COR-L47 (cell line): Measurements from ENCODE around the gene ILRUN.
"Not testable (repeated sequence)": the region's sequence is repeated elsewhere in the genome, so short reads cannot be mapped to it uniquely, and the experiment has no call there.

Source experiments
- DNase-seq: peaks from one replicate; lab custom pipeline; 2025; lab: John Stamatoyannopoulos, UW

ILRUN gene

DNA sequence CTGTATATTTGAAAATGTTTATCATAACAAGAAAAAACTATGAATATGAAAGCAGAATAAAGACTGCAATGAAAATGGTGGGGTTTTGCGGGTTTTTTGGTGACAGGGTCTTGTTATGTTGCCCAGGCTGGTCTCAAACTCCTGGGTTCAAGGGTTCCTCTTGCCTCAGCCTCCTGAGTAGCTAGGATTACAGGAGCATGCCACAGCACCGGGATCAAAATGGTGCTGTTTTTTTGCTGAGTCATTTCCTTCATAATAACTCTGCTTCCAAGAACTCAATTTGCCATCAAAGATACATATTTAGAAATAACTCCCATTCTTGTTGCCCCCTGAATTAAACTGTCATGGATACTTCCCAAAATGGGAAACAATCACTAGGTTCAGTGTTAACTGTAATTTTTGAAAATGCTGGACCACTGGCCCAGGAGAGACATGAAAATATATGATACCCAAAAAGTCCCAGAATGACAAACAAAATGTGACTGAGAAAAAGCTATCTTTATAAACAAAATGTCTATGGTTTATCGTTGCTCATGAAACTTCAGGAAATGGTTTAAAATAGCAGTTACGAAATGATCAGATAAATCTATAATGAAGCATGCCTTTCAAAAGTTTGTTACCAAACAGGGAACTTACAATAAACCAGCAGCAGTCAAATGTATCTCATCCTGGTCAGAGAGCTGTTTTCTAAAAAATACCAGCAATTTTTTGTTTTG, 32.2 kb downstream of the ILRUN start:
- DNase-seq, result no peak

DNA sequence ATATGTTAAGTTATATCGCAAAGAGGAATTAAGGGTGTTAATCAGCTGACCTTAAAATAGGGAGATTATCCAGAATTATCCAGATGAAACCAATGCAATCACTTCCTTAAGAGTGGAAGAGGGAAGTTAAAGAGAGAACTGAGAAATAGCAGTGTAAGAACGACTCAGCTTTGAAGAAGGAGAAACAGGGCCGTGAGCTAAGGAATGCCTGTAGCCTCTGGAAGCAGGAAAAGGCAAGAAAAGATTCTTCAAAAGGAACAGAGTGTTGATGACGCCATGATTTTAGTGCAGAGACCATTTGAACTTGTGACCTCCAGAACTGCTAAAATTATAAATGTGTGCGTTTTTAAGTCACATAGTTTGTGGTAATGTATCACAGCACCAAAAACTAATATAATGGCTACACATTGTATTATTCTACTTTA, 32.7 kb downstream of the ILRUN start:
- DNase-seq, result no peak

DNA sequence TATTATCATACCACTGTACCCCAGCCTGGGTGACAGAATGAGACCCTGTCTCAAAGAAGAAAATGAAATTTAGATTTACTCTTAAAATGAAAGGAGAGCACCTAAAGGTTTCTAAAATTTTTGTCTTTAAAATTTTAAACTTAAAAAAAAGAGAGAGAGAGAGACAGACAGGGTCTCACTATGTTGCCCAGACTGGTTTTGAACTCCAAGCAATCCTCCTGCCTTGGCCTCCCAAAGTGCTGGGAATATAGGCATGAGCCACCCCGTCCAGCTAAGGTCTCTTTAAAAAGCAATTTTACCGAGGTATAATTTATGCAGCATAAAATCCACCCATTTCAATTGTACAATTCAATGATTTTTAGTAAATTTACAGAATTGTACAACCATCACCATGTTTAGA, 33.2 kb downstream of the ILRUN start:
- no peak for DNase-seq

DNA sequence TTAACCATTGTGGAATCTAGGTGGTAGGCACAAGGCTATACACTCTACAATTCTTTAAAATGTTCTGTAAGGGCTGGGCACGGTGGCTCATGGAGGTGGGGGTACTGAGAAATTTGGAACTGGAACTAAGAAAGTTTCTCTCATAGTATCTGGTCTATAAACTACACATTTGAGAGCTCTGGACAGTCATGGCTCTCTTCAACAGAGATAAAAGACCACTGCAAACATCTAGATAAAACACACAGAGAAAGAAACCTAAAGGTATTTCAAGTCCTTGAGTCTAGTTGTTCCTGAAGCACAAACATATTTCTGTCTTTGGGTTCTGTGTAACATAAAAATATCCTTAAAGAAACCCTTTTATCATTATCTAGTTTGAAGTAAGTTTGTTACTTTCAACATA, 35.2 kb downstream of the ILRUN start:
- DNase-seq, result no peak

DNA sequence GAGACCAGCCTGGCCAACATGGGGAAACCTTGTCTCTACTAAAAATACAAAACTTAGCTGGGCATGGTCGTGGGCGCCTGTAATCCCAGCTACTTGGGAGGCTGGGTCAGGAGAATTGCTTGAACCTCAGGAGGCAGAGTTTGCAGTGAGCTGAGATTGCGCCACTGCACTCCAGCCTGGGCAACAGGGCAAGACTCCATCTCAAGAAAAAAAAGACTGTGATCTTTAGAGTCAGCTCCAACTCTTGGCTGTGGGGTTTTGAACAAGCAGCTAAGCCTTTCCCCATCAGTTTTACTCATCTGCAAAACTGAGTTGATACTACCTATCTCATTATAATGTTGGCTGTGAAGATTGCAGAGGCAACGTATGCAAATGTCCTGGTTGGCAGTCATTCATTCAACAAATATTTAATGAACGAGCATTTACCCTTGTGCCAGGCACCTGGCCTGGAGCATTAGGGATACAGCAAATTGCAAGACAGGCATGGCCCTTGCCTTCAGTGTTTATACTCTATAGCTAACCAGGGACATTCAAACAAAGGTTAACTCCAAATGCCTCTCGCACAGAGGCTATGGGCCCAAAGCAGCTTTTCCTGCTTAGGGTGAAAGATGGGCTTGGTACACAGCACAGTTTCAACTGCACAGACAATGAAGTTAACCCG, 37.8 kb downstream of the ILRUN start:
- no peak for DNase-seq

DNA sequence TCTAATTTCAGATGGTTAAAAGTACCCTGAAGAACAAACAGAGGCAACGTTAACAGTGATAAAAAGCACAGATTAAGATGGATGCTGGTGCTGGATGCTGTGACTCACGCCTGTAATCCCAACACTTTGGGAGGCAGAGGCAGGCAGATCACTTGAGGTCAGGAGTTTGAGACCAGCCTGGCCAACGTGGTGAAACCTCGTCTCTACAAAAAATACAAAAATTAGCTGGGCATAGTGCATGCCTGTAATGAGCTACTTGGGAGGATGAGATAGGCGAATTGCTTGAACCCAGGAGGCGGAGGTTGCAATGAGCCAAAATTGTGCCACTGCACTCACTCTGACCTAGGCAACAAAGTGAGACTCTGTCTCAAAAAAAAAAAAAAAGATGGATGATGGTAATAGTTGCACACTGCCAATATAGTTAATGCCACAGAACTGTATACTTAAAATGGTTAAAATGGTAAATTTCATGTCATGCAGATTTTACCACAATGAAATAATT, 38.5 kb downstream of the ILRUN start:
- DNase-seq, result not testable (repeated sequence)

DNA sequence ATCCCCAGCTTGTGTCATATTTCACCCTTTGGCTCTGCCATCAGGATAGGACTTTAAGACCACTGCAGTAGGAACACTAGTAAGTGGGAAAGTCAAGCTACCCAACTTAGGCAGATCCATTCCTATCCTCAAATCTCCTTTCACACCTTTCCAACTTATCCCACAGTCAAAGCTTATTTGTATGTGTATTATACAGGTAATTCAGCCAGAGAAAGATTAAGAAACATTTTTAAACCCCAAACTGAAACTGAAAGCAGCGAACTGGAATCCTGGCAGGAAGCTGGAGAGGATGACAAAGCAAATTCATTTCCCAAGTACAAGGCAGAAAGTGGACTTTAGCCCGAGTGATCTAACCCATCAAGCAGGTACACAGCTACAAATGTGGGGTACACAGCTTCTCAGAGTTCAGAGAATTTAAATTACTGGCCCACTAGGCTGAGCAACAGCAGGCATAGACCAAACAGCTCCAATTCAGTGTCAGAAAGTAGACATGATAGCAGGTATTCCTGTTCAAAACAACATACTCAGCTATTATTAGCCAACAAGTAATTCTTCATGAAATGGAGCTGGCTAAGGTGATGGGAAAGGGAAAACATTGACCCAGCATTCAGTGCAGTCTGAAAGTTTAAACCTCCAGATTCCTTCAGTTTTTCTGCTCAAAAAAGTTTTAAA, 39.1 kb downstream of the ILRUN start:
- no peak for DNase-seq

DNA sequence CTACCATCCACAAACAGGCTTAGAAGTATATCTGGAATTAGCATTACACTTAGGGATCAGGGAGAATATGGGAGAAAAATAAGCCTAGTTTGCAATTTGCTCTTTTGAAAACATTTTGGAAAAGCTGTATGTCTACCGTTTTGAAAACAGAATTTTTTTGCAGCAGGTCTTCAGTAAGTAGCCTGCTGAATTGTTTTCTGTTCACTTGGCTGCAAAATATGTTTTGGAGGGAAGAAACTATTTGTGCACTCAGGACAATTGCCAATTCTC, 39.6 kb downstream of the ILRUN start:
- DNase-seq, result peak; percentile 29

DNA sequence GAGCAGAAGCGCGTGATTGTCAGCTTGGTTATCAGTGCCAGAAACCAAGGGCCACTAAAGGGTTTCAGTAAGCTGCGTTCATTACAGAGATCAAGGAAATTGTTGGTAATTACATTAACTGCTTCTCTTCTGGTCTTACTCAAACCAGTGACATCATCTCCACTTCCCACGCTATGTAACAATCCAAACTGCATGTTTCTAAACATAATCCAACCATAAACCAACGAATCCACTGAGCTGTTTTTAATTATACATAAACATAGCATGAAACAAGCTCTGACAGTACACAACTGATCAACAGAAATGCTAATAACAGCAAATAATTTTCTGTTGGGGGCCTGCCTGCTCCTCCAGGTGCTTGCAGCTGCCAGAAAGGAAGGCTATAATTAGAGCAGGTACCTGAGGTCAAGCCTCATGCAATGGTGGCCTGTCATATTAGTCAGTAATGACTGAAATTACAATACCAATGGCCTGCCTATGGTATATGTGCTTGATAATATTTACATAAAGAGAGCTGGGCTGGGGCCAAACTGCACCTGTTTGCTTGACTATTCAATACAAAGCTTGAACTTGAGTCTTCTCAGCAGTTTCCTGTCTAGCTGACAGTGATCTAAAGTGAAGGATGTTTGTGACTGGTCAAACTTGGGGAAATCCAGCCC, 40.1 kb downstream of the ILRUN start:
- DNase-seq, result peak; percentile 96

DNA sequence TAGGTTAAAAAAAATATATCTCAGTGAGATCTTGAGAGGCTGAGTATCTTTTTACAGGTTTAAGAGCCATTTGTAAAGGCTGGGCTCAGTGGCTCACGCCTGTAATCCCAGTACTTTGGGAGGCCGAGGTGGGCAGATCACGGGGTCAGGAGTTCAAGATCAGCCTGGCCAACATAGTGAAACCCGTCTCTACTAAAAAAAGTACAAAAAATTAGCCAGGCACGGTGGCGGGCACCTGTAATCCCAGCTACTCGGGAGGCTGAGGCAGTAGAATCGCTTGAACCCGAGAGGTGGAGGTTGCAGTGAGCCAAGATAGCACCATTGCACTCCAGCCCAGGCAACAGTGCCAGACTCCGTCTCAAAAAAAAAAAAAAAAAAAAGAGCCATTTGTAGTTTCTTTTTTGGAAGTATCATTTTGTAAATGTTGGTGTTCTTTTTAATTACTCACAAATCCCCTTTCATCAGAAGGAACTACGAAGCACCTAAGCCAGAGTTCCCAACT, 40.6 kb downstream of the ILRUN start:
- not testable (repeated sequence) for DNase-seq

DNA sequence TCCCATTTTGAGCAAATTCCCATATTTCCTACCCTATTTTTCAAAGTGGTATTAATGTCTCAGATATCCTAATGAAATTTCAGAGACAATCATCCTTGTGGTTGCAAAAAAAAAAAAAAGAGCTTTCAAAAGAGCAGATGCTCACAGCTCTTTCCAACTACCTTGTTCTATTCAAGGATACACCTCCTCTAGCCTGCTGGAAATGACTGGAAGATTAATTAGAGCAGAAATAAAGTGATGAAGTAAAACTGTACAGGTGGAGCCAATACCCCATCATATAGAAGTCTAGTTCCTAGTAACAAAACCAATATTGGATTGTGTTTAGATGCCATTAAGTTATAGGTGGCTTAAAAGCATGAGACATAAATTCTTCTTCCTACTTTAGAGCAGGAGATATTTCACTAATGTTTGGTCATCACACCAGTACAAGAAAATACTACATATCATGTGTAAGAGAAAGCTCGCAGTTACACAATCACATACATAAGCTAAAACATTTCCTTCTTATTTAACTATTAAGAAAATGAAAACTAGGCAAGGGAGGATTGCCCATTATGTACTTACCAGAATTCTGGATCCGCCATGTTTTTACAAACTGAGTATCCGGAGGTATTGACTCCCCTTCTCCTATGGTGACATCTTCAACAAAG, 42.4 kb downstream of the ILRUN start:
- DNase-seq, result no peak

DNA sequence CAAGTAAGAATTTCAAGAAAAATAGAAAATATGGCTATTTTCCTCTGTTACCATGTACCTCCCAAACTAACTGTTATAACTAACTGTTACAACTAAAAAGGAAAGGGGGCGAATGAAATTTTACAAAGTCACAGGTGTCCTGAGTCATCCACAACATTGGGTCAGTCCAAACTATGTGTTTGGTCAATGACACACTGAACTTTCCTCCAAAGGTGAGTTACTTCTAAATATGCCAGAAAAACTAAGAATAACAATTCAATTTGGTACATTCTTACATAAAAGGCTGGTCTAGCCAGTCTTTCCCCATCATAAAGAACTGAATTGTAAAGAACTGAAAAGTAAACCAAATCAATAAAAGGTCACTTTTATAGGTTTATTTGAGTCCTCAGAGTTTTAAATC, 44.3 kb downstream of the ILRUN start:
- no peak for DNase-seq

DNA sequence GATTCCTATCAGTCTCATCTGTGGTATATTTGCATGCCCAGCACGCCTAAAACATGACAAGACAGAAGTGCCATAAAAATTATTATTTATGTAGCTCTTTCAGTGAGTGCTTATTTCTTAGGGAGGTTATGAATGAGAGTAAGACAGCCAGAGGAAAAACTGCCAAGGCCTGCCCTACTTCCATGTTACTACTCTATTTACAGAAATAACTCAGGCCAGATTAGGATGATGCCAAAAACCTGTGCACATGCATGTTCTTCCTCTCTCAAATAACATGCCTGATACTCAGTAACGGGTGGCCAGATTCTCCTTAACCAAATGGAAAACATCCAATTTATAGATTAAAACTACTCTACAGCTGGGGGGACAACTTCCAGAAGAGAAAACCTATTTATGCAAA, 45.7 kb downstream of the ILRUN start:
- DNase-seq, result no peak

DNA sequence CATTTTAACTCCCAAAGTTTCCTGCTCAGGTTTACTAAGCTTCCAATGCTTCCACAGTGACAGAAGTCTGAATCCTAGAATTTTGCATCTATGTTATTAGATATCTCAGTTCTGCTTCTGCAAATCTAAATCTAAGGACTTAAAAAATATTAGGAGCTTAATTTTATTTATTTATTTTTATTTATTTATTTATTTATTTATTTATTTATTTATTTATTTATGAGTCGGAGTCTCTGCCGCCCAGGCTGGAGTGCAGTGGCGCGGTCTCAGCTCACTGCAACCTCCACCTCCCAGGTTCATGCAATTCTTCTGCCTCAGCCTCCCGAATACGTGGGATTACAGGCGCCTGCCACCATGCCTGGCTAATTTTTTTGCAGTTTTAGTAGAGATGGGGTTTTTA, 46.3 kb downstream of the ILRUN start:
- not testable (repeated sequence) for DNase-seq

DNA sequence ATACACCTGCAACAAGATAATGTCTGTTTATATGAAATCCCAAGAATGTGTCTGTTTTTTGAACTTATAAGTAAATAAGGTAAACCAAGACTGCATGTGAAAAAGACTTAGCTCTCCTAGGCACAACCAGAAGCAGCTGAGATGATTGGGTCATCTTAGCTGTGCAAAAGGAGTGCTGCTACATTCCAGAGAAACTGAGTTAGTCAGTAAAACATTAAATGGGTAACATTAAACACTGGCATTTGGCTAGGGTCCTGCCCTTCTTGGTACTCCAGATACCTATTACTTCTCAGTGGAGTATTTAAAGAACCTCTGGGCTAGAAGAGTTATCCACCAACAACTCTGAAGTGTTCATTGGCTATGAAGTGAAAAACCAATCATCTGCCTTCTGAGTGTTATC, 47.8 kb downstream of the ILRUN start:
- no peak for DNase-seq
